ENCODE measurements around the gene PTPRO. TPM values are rescaled to one million over a fixed set of nuclear protein-coding genes. Genes with fewer than 3 reads are reported as not detected.

Gene PTPRO
- total RNA-seq, 3 donors from 2014 or later, result 11.0 to 39.9 (median 21.9) TPM

- intact Hi-C loops (cut with DNase I, micrococcal nuclease), result no loop called here
- Histone ChIP-seq H3K4me1 (ENCODE audit: low read depth) (no peaks in the 10 kb centered on the region), H3K4me3 (no peak overlapping the region), H3K36me3 (ENCODE audit: low read depth) (no peaks in the 10 kb centered on the region), H3K9me3 (no peaks in the 10 kb centered on the region)
- TF ChIP-seq CTCF (IDR thresholded peaks at IDR 0.05), result no peak
- no peak for DNase-seq
- no peak for ATAC-seq
These were observed 28.3 kb downstream of the PTPRO start for GRCh38 chr12:15350643-15351042.

- intact Hi-C loops (cut with DNase I, micrococcal nuclease), result no loop called here
- Histone ChIP-seq H3K4me1 (ENCODE audit: low read depth) (no peaks in the 10 kb centered on the region), H3K36me3 (ENCODE audit: low read depth) (no peaks in the 10 kb centered on the region), H3K9me3 (no peaks in the 10 kb centered on the region), H3K4me3 (no peak overlapping the region)
- no peak for ATAC-seq
- DNase-seq, result no peak
- no peak for TF ChIP-seq CTCF (IDR thresholded peaks at IDR 0.05)
These were observed 33.5 kb downstream of the PTPRO start for GRCh38 chr12:15355766-15356165.

GRCh38 chr12:15356951-15357364, 34.6 kb downstream of the PTPRO start:
- no peaks in the 10 kb centered on the region for H3K9me3 ChIP-seq
- no peak overlapping the region for H3K4me3 ChIP-seq
- intact Hi-C loops (cut with DNase I, micrococcal nuclease), result no loop called here
- ATAC-seq, result no peak
- no peak for TF ChIP-seq CTCF (IDR thresholded peaks at IDR 0.05)
- no peak for DNase-seq
- H3K4me1 ChIP-seq (ENCODE audit: low read depth), result no peaks in the 10 kb centered on the region
- H3K36me3 ChIP-seq (ENCODE audit: low read depth), result no peaks in the 10 kb centered on the region

- intact Hi-C loops (cut with DNase I, micrococcal nuclease), result no loop called here
- TF ChIP-seq CTCF (IDR thresholded peaks at IDR 0.05), result no peak
- ATAC-seq, result no peak
- H3K9me3 ChIP-seq, result no peaks in the 10 kb centered on the region
- H3K4me1 ChIP-seq (ENCODE audit: low read depth), result no peaks in the 10 kb centered on the region
- no peak for DNase-seq
- H3K4me3 ChIP-seq, result no peak overlapping the region
- H3K36me3 ChIP-seq (ENCODE audit: low read depth), result no peaks in the 10 kb centered on the region
These were observed 42.2 kb downstream of the PTPRO start for GRCh38 chr12:15364221-15365160.

GRCh38 chr12:15368812-15369211, 46.5 kb downstream of the PTPRO start:
- H3K9me3 ChIP-seq, result no peaks in the 10 kb centered on the region
- no peaks in the 10 kb centered on the region for H3K36me3 ChIP-seq (ENCODE audit: low read depth)
- no peak for TF ChIP-seq CTCF (IDR thresholded peaks at IDR 0.05)
- DNase-seq (no peak), ATAC-seq (no peak)
- H3K4me1 ChIP-seq (ENCODE audit: low read depth), result no peaks in the 10 kb centered on the region
- no peak overlapping the region for H3K4me3 ChIP-seq
- intact Hi-C loops (cut with DNase I, micrococcal nuclease), result no loop called here

All from mucosa of descending colon (tissue), 3 donors.